Testis (tissue), 2 donors: ENCODE data around the gene CRIP3.

Experiments used
- CTCF ChIP-seq, 3 experiments: fragments of 450-650 bp in 2 of 3; fragments of 200-600 bp in 1 of 3; sonication (generic) in 1 of 3; IDR thresholded peaks; one replicate each; pipeline ENCODE4 v1.5.1; 2016 to 2019; ENCODE audit warnings: antibody characterized with exemption in 3 of 3, mild to moderate bottlenecking in 2 of 3, moderate library complexity in 1 of 3
- POLR2A ChIP-seq: fragments of 450-650 bp; IDR thresholded peaks from one replicate; pipeline ENCODE4 v1.6.1; 2017; ENCODE audit warnings: antibody characterized with exemption, mild to moderate bottlenecking, moderate library complexity

GRCh38 chr6:43307451-43308100, 1.1 kb downstream of the CRIP3 start:
- TF ChIP-seq CTCF (IDR thresholded peaks at IDR 0.05) = no peak
- TF ChIP-seq POLR2A = no peak
